CD4-positive, alpha-beta T cell (primary cell): ENCODE results near the gene ARMCX2. TPM values are rescaled to one million over a fixed set of nuclear protein-coding genes. Genes with fewer than 3 reads are reported as not detected.

ENCODE experiments used
- ATAC-seq: fragments of 200-7000 bp; cut with Tn5 transposase; one replicate; pipeline ENCODE4 v1.10.0; 2022; ENCODE audit warnings: mild to moderate bottlenecking; ENCODE audit not compliant: poor library complexity
- CTCF ChIA-PET: fragments of 350-600 bp; sonication (Branson Sonifier 250); formaldehyde crosslinking; loops from one replicate; lab custom pipeline; 2021; ENCODE audit warnings: antibody characterized with exemption, inconsistent platforms; lab: Charles Lee
- POLR2A ChIA-PET: fragments of 350-600 bp; sonication (Branson Sonifier 250); formaldehyde crosslinking; loops from one replicate; lab custom pipeline; 2021; ENCODE audit warnings: antibody characterized with exemption, inconsistent platforms; lab: Charles Lee
- DNase-seq, 14 experiments: peaks; one replicate each; pipeline ENCODE4 v3.0.0-alpha.2; 2013 to 2020; ENCODE audit warnings: mixed read lengths in 2 of 14
- H3K27ac ChIP-seq, 2 donors: one replicate each; pipeline versions ENCODE4 v1.5.1 to v1.7.0; 2013; ENCODE audit warnings: low read length in 2 of 2, low read depth in 1 of 2, mild to moderate bottlenecking in 1 of 2
- H3K27me3 ChIP-seq, 2 experiments: 1 replicate in 1 of 2; 2 replicates in 1 of 2; pipeline versions ENCODE4 v1.6.1 to v1.7.0; 2013; ENCODE audit warnings: low read length in 2 of 2, control low read depth in 1 of 2, mild to moderate bottlenecking in 1 of 2, moderate library complexity in 1 of 2; ENCODE audit not compliant: insufficient read depth in 2 of 2, control insufficient read depth in 1 of 2
- H3K36me3 ChIP-seq: one replicate; pipeline ENCODE4 v1.6.1; 2013; ENCODE audit warnings: low read length, control low read depth; ENCODE audit not compliant: insufficient read depth
- H3K4me1 ChIP-seq: one replicate; pipeline ENCODE4 v1.6.1; 2013; ENCODE audit warnings: low read length, control low read depth; ENCODE audit not compliant: insufficient read depth
- H3K4me3 ChIP-seq: one replicate; pipeline ENCODE4 v1.5.1; 2013; ENCODE audit warnings: mild to moderate bottlenecking, low read length, moderate library complexity
- H3K9me3 ChIP-seq, 2 experiments: 1 replicate in 1 of 2; 2 replicates in 1 of 2; pipeline versions ENCODE4 v1.6.1 to v1.7.0; 2013; ENCODE audit warnings: low read length in 2 of 2, mild to moderate bottlenecking in 2 of 2, control low read depth in 1 of 2, moderate library complexity in 1 of 2; ENCODE audit not compliant: control insufficient read depth in 1 of 2, insufficient read depth in 1 of 2
- H3K27ac Mint-ChIP-seq: one replicate; pipeline ENCODE4 v1.8.0; 2020; ENCODE audit warnings: mixed read lengths
- H3K27me3 Mint-ChIP-seq: one replicate; pipeline ENCODE4 v1.8.0; 2021; ENCODE audit warnings: mixed read lengths
- H3K36me3 Mint-ChIP-seq: one replicate; pipeline ENCODE4 v1.8.0; 2021; ENCODE audit warnings: low read depth, mixed read lengths
- H3K4me1 Mint-ChIP-seq: one replicate; pipeline ENCODE4 v1.8.0; 2021; ENCODE audit warnings: low read depth, mixed read lengths
- H3K4me3 Mint-ChIP-seq: one replicate; pipeline ENCODE4 v1.8.0; 2020; ENCODE audit warnings: mild to moderate bottlenecking, mixed read lengths
- H3K9me3 Mint-ChIP-seq: one replicate; pipeline ENCODE4 v1.8.0; 2020; ENCODE audit warnings: mixed read lengths
- CTCF ChIP-seq: fragments of 200-600 bp; IDR thresholded peaks from one replicate; pipeline ENCODE4 v1.8.0; 2022; ENCODE audit warnings: antibody characterized with exemption, mild to moderate bottlenecking
- intact Hi-C, 2 experiments: fragments of 100-400 bp; cut with DNase I in 1 of 2; cut with micrococcal nuclease in 1 of 2; formaldehyde crosslinking; loops; one replicate each; pipeline versions ENCODE4 v1.15.1 to v1.9.0; 2023 to 2025; cut with DNase I, micrococcal nuclease
- total RNA-seq, 174 experiments: library from RNA in 2 of 174; stranded (reverse) in 2 of 174; gene quantifications; one replicate each; pipeline ENCODE4 v1.2.3 and lab custom pipeline; 2021 to 2026

The ARMCX2 gene
- total RNA-seq, 2 experiments from 2014 or later: 3.5 to 3.6 TPM

DNA sequence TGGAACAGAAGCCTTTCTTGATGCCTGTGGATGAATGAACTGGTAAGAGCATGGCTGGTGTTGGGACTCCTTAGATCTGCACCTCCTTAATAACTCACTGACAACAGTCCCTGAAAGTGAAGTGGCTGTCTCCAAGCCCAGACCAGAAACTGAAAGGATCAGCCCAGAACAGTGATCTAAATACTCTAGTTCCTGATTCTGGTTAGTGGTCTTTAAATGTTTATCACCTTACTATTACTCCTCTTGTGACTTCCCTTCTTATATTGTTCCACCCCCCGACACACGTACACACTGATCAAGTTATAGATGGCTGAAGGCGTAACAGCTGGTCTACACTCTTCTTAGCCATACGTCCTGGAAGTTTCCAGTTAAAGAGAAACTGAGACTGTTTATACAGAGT, 33.8 kb upstream of the ARMCX2 start:
- ChIA-PET POLR2A (no interaction called here), CTCF (no interaction called here)
- ATAC-seq (no peak), DNase-seq (no peak)
- no peak overlapping the region for H3K27ac ChIP-seq
- H3K4me3 Mint-ChIP-seq: no peak overlapping the region
- H3K36me3 ChIP-seq: no peaks in the 10 kb centered on the region
- intact Hi-C loops: no loop called here
- H3K9me3 Mint-ChIP-seq: no peaks in the 10 kb centered on the region
- H3K27ac Mint-ChIP-seq: no peak overlapping the region
- no peaks in the 10 kb centered on the region for H3K9me3 ChIP-seq
- H3K4me3 ChIP-seq: no peak overlapping the region
- H3K27me3 Mint-ChIP-seq: peaks cover 23% of the 10 kb centered on the region
- H3K4me1 Mint-ChIP-seq: no peaks in the 10 kb centered on the region
- H3K27me3 ChIP-seq: peaks cover 0 to 7% of the 10 kb centered on the region in 2 experiments
- no peaks in the 10 kb centered on the region for H3K36me3 Mint-ChIP-seq
- no peaks in the 10 kb centered on the region for H3K4me1 ChIP-seq
- TF ChIP-seq CTCF: no peak

GRCh38 chrX:101691835-101692234, 32.2 kb upstream of the ARMCX2 start:
- no peaks in the 10 kb centered on the region for H3K36me3 ChIP-seq
- H3K4me1 ChIP-seq: no peaks in the 10 kb centered on the region
- Mint-ChIP-seq H3K27ac (no peak overlapping the region), H3K4me1 (no peaks in the 10 kb centered on the region), H3K4me3 (no peak overlapping the region), H3K9me3 (no peaks in the 10 kb centered on the region), H3K36me3 (no peaks in the 10 kb centered on the region), H3K27me3 (peaks cover 10% of the 10 kb centered on the region)
- H3K4me3 ChIP-seq: no peak overlapping the region
- H3K27me3 ChIP-seq: no peaks in the 10 kb centered on the region
- DNase-seq: no peak
- no peak overlapping the region for H3K27ac ChIP-seq
- ATAC-seq: no peak
- intact Hi-C loops: no loop called here
- ChIA-PET CTCF (no interaction called here), POLR2A (no interaction called here)
- no peaks in the 10 kb centered on the region for H3K9me3 ChIP-seq
- no peak for TF ChIP-seq CTCF

GRCh38 chrX:101686574-101686973, 26.9 kb upstream of the ARMCX2 start:
- H3K27ac Mint-ChIP-seq: no peak overlapping the region
- H3K36me3 Mint-ChIP-seq: no peaks in the 10 kb centered on the region
- DNase-seq: no peak
- no peak for TF ChIP-seq CTCF
- Histone ChIP-seq H3K36me3 (no peaks in the 10 kb centered on the region), H3K4me1 (no peaks in the 10 kb centered on the region), H3K4me3 (no peak overlapping the region), H3K9me3 (no peaks in the 10 kb centered on the region), H3K27me3 (no peaks in the 10 kb centered on the region), H3K27ac (no peak overlapping the region)
- no peaks in the 10 kb centered on the region for H3K9me3 Mint-ChIP-seq
- intact Hi-C loops: no loop called here
- H3K27me3 Mint-ChIP-seq: no peaks in the 10 kb centered on the region
- no peak for ATAC-seq
- ChIA-PET POLR2A (no interaction called here), CTCF (no interaction called here)
- H3K4me3 Mint-ChIP-seq: no peak overlapping the region
- H3K4me1 Mint-ChIP-seq: no peaks in the 10 kb centered on the region
